HG03045 (cell line): ENCODE measurements around the gene DOCK9.

Experiments
- ATAC-seq: cut with Tn5 transposase; IDR thresholded peaks from one replicate; pipeline ENCODE4 v1.9.1; 2021; ENCODE audit warnings: mild to moderate bottlenecking, moderate library complexity; ENCODE audit not compliant: unreplicated experiment

The DOCK9 gene

GRCh38 chr13:98951266-98951665 is 26.6 kb downstream of the DOCK9 start:
- ATAC-seq = no peak

- ATAC-seq = no peak
These were observed 27.2 kb downstream of the DOCK9 start for GRCh38 chr13:98950705-98951104.

GRCh38 chr13:98947925-98948324 is 29.9 kb downstream of the DOCK9 start:
- ATAC-seq = no peak

- ATAC-seq = no peak
These were observed 31.8 kb downstream of the DOCK9 start for GRCh38 chr13:98945863-98946605.

- ATAC-seq = no peak
These were observed 33.5 kb downstream of the DOCK9 start for GRCh38 chr13:98944336-98944735.

GRCh38 chr13:98942997-98943396 is 34.9 kb downstream of the DOCK9 start:
- no peak for ATAC-seq

GRCh38 chr13:98942485-98942884 is 35.4 kb downstream of the DOCK9 start:
- no peak for ATAC-seq

- no peak for ATAC-seq
These were observed 36.3 kb downstream of the DOCK9 start for GRCh38 chr13:98941536-98941935.

- no peak for ATAC-seq
These were observed 36.7 kb downstream of the DOCK9 start for GRCh38 chr13:98941126-98941525.

- ATAC-seq = no peak
These were observed 37.4 kb downstream of the DOCK9 start for GRCh38 chr13:98940325-98941001.

GRCh38 chr13:98939660-98940191 is 38.1 kb downstream of the DOCK9 start:
- ATAC-seq = no peak

GRCh38 chr13:98938801-98939200 is 39.1 kb downstream of the DOCK9 start:
- ATAC-seq = no peak

- no peak for ATAC-seq
These were observed 39.9 kb downstream of the DOCK9 start for GRCh38 chr13:98937911-98938381.

GRCh38 chr13:98934243-98934642 is 43.6 kb downstream of the DOCK9 start:
- ATAC-seq = no peak

- no peak for ATAC-seq
These were observed 47.7 kb downstream of the DOCK9 start for GRCh38 chr13:98930151-98930591.

GRCh38 chr13:98927951-98928927 is 49.6 kb downstream of the DOCK9 start:
- no peak for ATAC-seq

GRCh38 chr13:98925949-98926348 is 51.9 kb downstream of the DOCK9 start:
- ATAC-seq = no peak

GRCh38 chr13:98923641-98924397 is 54.0 kb downstream of the DOCK9 start:
- ATAC-seq = no peak

- no peak for ATAC-seq
These were observed 55.6 kb downstream of the DOCK9 start for GRCh38 chr13:98922306-98922705.

GRCh38 chr13:98921786-98922185 is 56.1 kb downstream of the DOCK9 start:
- no peak for ATAC-seq
